Measurements from ENCODE around the gene MYOD1.
A peak's percentile ranks its signal among the peaks of the same experiment; 100 is the strongest.

Gene MYOD1

DNA sequence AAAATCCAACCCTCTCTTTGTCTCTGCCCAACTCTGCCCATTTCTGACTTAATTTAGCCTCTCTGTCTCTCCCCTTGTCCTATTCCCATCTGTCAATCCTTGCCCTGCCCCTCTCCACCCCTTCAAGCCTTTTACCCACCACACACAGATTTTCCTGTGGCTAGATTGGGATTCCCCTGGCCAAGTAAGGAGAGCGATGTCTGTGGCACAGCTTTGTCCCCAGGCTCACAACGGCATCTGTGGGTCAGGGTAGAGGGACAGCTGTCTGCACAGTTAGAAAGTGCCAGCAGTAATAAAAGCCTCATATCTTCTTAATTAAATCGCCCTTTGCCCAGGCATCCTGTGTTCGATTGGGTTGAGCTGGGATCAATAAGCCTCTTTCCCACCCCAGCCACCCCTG is 13.9 kb downstream of the MYOD1 start:
- TF ChIP-seq POLR2AphosphoS5 (IDR thresholded peaks at IDR 0.05; ENCODE audit: low read depth, low read length), result no peak
- no peak for TF ChIP-seq FOXP2 (optimal IDR thresholded peaks at IDR 0.05; ENCODE audit: borderline replicate concordance, extremely low read depth, extremely low read length, insufficient read depth)
- no peak for TF ChIP-seq SIN3A (IDR thresholded peaks at IDR 0.05; ENCODE audit: borderline replicate concordance, insufficient read depth, low read length)
- TF ChIP-seq TAF1 (IDR thresholded peaks at IDR 0.05; ENCODE audit: borderline replicate concordance, insufficient read depth, low read length), result no peak
- no peak for TF ChIP-seq REST (IDR thresholded peaks at IDR 0.05; ENCODE audit: insufficient read depth in 1 of 2, low read depth in 2 of 2, low read length in 2 of 2)

DNA sequence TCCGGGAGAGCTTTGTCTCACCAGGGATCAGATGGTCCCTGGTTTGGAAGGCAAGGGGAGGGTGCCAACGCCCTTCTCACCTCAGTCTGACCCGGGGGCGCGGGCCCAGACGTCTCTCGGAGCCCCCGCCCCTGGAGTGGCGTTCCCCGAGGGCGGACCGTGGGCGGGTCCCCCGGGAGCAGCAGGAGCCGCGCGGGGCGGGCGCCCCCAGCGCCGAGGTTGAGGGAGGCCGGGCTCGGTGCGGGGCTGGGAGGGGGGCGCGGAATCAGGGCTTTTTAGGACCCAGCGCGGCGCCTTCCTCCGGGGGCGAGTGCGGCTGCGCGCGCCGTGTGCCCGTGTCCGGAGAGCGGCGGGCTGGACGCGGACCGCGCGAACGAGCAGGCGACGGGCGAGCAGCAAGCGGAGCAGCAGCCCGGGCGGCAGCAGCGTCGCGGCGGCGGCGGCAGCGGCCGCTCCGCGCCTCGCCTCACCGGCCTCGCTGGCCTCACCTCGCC is 15.1 kb downstream of the MYOD1 start, which contains the start of gene KCNC1:
KCNC1 (plus strand) TSS at position 364 of the 494 bp plus-strand sequence. CDS start 1,222 bp downstream, outside the sequence.
- TF ChIP-seq POLR2AphosphoS5 (IDR thresholded peaks at IDR 0.05; ENCODE audit: low read depth, low read length) (no peak), REST (IDR thresholded peaks at IDR 0.05; ENCODE audit: insufficient read depth in 1 of 2, low read depth in 2 of 2, low read length in 2 of 2) (no peak), FOXP2 (optimal IDR thresholded peaks at IDR 0.05; ENCODE audit: borderline replicate concordance, extremely low read depth, extremely low read length, insufficient read depth) (no peak), SIN3A (IDR thresholded peaks at IDR 0.05; ENCODE audit: borderline replicate concordance, insufficient read depth, low read length) (no peak), TAF1 (IDR thresholded peaks at IDR 0.05; ENCODE audit: borderline replicate concordance, insufficient read depth, low read length) (no peak)

GRCh38 chr11:17734986-17735817 is 15.8 kb downstream of the MYOD1 start:
- TF ChIP-seq FOXP2 (optimal IDR thresholded peaks at IDR 0.05; ENCODE audit: borderline replicate concordance, extremely low read depth, extremely low read length, insufficient read depth) (no peak), TAF1 (IDR thresholded peaks at IDR 0.05; ENCODE audit: borderline replicate concordance, insufficient read depth, low read length) (no peak), SIN3A (IDR thresholded peaks at IDR 0.05; ENCODE audit: borderline replicate concordance, insufficient read depth, low read length) (no peak), POLR2AphosphoS5 (IDR thresholded peaks at IDR 0.05; ENCODE audit: low read depth, low read length) (no peak), REST (IDR thresholded peaks at IDR 0.05; ENCODE audit: insufficient read depth in 1 of 2, low read depth in 2 of 2, low read length in 2 of 2) (peak; percentile 85 to 95)

GRCh38 chr11:17735818-17736578 is 16.6 kb downstream of the MYOD1 start:
- TF ChIP-seq TAF1 (IDR thresholded peaks at IDR 0.05; ENCODE audit: borderline replicate concordance, insufficient read depth, low read length) (no peak), REST (IDR thresholded peaks at IDR 0.05; ENCODE audit: insufficient read depth in 1 of 2, low read depth in 2 of 2, low read length in 2 of 2) (no peak), SIN3A (IDR thresholded peaks at IDR 0.05; ENCODE audit: borderline replicate concordance, insufficient read depth, low read length) (no peak), POLR2AphosphoS5 (IDR thresholded peaks at IDR 0.05; ENCODE audit: low read depth, low read length) (no peak), FOXP2 (optimal IDR thresholded peaks at IDR 0.05; ENCODE audit: borderline replicate concordance, extremely low read depth, extremely low read length, insufficient read depth) (no peak)

Measured in PFSK-1 (cell line).